Lung (tissue), 12 donors: ENCODE data around the gene KDM4F. TPM values are rescaled to one million over a fixed set of nuclear protein-coding genes. Genes with fewer than 3 reads are reported as not detected.

Experiments
- ATAC-seq: fragments of 200-7000 bp; cut with Tn5 transposase; one replicate; pipeline ENCODE4 v1.9.1; 2020; ENCODE audit warnings: moderate number of reproducible peaks; ENCODE audit not compliant: insufficient read depth, low FRiP score
- DNase-seq, 3 donors: peaks; one replicate each; pipeline ENCODE4 v3.0.0-alpha.2; 2013 to 2017
- H3K27ac ChIP-seq, 2 donors: one replicate each; pipeline ENCODE4 v1.5.1; 2013; ENCODE audit warnings: mild to moderate bottlenecking in 2 of 2, moderate library complexity in 2 of 2, control low read depth in 1 of 2, inconsistent platforms in 1 of 2, low read depth in 1 of 2, low read length in 1 of 2
- H3K27me3 ChIP-seq, 3 donors: one replicate each; pipeline ENCODE4 v1.5.1; 2013; ENCODE audit warnings: low read length in 2 of 3; ENCODE audit not compliant: control insufficient read depth in 3 of 3, insufficient read depth in 3 of 3
- H3K36me3 ChIP-seq, 4 donors: one replicate each; pipeline ENCODE4 v1.5.1; 2013; ENCODE audit warnings: low read length in 4 of 4, mild to moderate bottlenecking in 1 of 4, moderate library complexity in 1 of 4; ENCODE audit not compliant: control insufficient read depth in 4 of 4, insufficient read depth in 4 of 4
- H3K4me1 ChIP-seq, 5 donors: one replicate each; pipeline ENCODE4 v1.5.1; 2013; ENCODE audit warnings: low read length in 5 of 5, mild to moderate bottlenecking in 2 of 5, moderate library complexity in 1 of 5; ENCODE audit not compliant: control insufficient read depth in 5 of 5, insufficient read depth in 5 of 5
- H3K4me3 ChIP-seq: one replicate; pipeline ENCODE4 v1.5.1; 2013; ENCODE audit warnings: mild to moderate bottlenecking, control low read depth, moderate library complexity
- H3K9ac ChIP-seq, 2 donors: one replicate each; pipeline ENCODE4 v1.5.1; 2013; ENCODE audit warnings: low read length in 2 of 2, control low read depth in 1 of 2; ENCODE audit not compliant: insufficient read depth in 1 of 2
- H3K9me3 ChIP-seq, 4 donors: one replicate each; pipeline ENCODE4 v1.5.1; 2013; ENCODE audit warnings: low read length in 3 of 4, mild to moderate bottlenecking in 1 of 4, moderate library complexity in 1 of 4; ENCODE audit not compliant: control insufficient read depth in 4 of 4, insufficient read depth in 3 of 4
- WGBS, 2 donors: extraction: QIAGEN DNeasy Blood & Tissue Kit; methylation state at CpG; one replicate each; pipeline ENCODE4 v1.1.7; 2013; 5-methylcytosine and 5-hydroxymethylcytosine counted together
- polyA plus RNA-seq, 2 donors: library from polyadenylated mRNA; stranded (reverse); fragments of 200-250 nt; gene quantifications; one replicate each; pipeline ENCODE4 v1.2.1, GENCODE V29; 2013
- total RNA-seq, 2 donors: library from RNA; depleted of rRNA in 1 of 2; stranded (reverse); fragments of >200 nt in 1 of 2; gene quantifications; one replicate each; pipeline ENCODE4 v1.2.1, GENCODE V29; 2014 to 2021
- TF ChIP-seq, protein P1 (sequence below): IDR thresholded peaks from 2 replicates; pipeline ENCODE4 v1.5.1; 2012; ENCODE audit warnings: mild to moderate bottlenecking; ENCODE audit errors: control extremely low read depth, extremely low read depth
- donor health status: control.
- donor health status: control.
- donor health status: Bipolar disorder and iron deficiency.
- donor health status: healthy.
- donor health status: DM: yes; HTN: yes; CAD: no.

Gene KDM4F
- total and polyA plus RNA-seq, 4 donors = not detected

DNA sequence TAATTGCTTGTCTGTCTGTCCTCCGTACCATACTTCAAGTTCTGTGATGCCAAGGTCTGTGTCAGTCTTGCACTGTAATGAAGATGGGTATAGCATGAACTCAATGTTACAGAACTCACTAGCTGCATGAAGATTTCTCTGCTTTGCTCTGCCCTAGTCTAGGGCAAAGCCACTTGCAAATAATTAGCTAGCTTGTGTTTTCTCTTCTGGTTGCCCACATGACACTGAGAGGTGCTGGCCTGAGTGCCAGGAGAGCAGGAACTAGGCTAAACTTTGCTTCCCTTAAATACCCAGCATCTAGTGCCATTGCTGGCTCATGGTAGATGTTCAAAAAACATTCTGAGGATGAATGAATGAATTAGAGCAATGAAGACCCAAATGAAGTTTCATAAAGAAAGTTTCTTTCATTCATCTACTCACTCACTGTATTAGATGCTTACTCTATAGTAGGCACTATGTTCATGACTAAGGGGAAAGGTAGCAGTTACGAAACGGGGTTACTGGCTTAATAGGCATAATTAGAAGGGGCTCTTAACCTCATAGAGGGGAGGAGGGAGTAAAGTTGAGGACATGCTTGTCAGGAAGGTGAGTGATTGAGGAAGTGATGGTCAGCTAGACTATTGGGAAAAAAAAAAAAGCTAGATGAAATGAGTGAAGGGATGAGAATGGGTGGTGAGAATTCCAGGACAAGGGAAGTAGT, 36.0 kb downstream of the KDM4F start:
- WGBS, 2 donors = 85 to 86% methylated on average over 3 of the region's 3 CpGs
- H3K9ac ChIP-seq = no peak overlapping the region
- H3K27me3 ChIP-seq = no peaks in the 10 kb centered on the region
- TF ChIP-seq, protein P1, sequence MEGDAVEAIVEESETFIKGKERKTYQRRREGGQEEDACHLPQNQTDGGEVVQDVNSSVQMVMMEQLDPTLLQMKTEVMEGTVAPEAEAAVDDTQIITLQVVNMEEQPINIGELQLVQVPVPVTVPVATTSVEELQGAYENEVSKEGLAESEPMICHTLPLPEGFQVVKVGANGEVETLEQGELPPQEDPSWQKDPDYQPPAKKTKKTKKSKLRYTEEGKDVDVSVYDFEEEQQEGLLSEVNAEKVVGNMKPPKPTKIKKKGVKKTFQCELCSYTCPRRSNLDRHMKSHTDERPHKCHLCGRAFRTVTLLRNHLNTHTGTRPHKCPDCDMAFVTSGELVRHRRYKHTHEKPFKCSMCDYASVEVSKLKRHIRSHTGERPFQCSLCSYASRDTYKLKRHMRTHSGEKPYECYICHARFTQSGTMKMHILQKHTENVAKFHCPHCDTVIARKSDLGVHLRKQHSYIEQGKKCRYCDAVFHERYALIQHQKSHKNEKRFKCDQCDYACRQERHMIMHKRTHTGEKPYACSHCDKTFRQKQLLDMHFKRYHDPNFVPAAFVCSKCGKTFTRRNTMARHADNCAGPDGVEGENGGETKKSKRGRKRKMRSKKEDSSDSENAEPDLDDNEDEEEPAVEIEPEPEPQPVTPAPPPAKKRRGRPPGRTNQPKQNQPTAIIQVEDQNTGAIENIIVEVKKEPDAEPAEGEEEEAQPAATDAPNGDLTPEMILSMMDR = no peak
- no peak for ATAC-seq
- no peaks in the 10 kb centered on the region for H3K36me3 ChIP-seq
- H3K27ac ChIP-seq = no peak overlapping the region
- peaks cover 0 to 6% (median 2%) of the 10 kb centered on the region in 5 donors for H3K4me1 ChIP-seq
- no peaks in the 10 kb centered on the region for H3K9me3 ChIP-seq
- DNase-seq = no peak
- H3K4me3 ChIP-seq = no peak overlapping the region

DNA sequence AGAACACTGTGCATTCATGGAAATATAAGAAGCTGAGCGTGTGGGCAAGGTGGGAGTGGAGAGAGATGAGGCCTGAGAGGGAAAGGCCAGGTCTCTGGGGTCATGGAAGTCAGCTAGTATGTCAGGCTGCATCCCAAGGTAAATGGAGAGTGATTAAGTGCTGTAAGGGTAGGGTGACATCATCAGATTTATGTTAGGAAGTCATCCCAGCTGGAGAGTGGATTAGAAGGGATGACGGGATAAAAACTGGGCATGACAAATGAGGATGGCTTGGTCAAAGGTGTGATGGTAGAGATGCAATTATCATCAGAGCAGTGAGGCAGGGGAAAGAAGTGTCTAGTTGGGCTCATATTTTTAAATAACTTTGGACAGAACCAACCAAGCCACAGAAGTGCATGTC, 36.9 kb downstream of the KDM4F start:
- ATAC-seq (no peak), DNase-seq (no peak)
- Histone ChIP-seq H3K27ac (no peak overlapping the region), H3K9me3 (no peaks in the 10 kb centered on the region), H3K27me3 (no peaks in the 10 kb centered on the region), H3K36me3 (no peaks in the 10 kb centered on the region), H3K4me3 (no peak overlapping the region), H3K9ac (no peak overlapping the region), H3K4me1 (peaks cover 2 to 10% (median 5%) of the 10 kb centered on the region in 5 donors)
- 93 to 94% methylated on average over 2 of the region's 2 CpGs for WGBS, 2 donors
- TF ChIP-seq, protein P1 = no peak

DNA sequence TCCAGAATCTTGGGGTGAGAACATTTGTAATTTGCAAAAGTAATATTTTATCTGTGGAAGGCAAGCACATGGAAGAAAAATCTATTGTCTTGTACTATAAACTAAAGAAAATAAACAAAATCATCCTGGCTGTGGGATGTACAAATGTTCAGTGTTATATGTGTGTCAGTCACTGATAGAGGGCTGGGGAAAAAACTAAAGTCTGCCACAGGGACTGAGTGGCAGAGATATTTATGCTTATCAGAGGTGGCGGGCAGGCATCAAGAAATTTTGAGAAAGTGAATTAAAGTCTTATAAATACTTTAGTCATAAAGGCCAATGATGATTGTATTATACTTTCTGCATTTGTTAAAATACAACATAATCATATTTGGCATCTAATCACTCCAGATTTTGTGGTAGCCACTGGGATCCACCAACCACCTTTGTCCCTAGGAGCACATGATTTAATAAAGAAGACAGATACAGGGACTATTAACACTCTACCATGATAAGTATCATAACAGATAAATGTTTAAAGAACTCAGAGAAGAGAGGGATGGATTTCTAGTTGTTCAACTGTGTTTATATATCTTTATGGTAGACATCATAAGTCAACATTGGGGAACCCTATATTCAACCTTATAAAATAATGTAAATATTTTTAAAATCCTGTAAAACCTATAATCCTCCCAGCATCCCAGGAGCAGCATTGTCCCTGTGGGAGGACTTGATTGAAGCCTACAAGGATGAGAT, 37.8 kb downstream of the KDM4F start:
- Histone ChIP-seq H3K36me3 (no peaks in the 10 kb centered on the region), H3K27ac (no peak overlapping the region), H3K9me3 (no peaks in the 10 kb centered on the region), H3K4me3 (no peak overlapping the region), H3K27me3 (no peaks in the 10 kb centered on the region), H3K9ac (no peak overlapping the region), H3K4me1 (peaks cover 2 to 14% (median 5%) of the 10 kb centered on the region in 5 donors)
- no peak for ATAC-seq
- TF ChIP-seq, protein P1 = no peak
- no peak for DNase-seq
- 90 to 91% methylated on average over 1 of the region's 1 CpG for WGBS, 2 donors
